Neural cell (in vitro differentiated cells): ENCODE data around the gene DDX27.

ENCODE experiments used
- CTCF ChIP-seq: fragments of 450-650 bp; IDR thresholded peaks from 2 replicates; pipeline ENCODE4 v1.5.1; 2014; ENCODE audit warnings: antibody characterized with exemption, mild to moderate bottlenecking, moderate library complexity; ENCODE audit not compliant: poor library complexity, severe bottlenecking
- EP300 ChIP-seq: fragments of 450-650 bp; conservative IDR thresholded peaks from 2 replicates; pipeline ENCODE4 v1.6.1; 2014; ENCODE audit warnings: antibody characterized with exemption, mild to moderate bottlenecking, moderate library complexity; ENCODE audit not compliant: poor library complexity, severe bottlenecking
- EZH2 ChIP-seq: fragments of 200-600, 300-800 bp; shearing (Covaris generic), sonication (generic); IDR thresholded peaks from 2 replicates; pipeline ENCODE4 v1.6.1; 2014; ENCODE audit warnings: antibody characterized with exemption, low read length, borderline replicate concordance, mild to moderate bottlenecking; ENCODE audit not compliant: insufficient read depth, poor library complexity, severe bottlenecking
- MXI1 ChIP-seq: fragments of 450-650 bp; conservative IDR thresholded peaks from 2 replicates; pipeline ENCODE4 v1.6.1; 2014; ENCODE audit warnings: antibody characterized with exemption, mild to moderate bottlenecking; ENCODE audit not compliant: poor library complexity, severe bottlenecking
- POLR2AphosphoS5 ChIP-seq: IDR thresholded peaks from 2 replicates; pipeline ENCODE4 v1.6.1; 2012
- RAD21 ChIP-seq: fragments of 450-650 bp; conservative IDR thresholded peaks from 2 replicates; pipeline ENCODE4 v1.6.1; 2014; ENCODE audit warnings: antibody characterized with exemption, mild to moderate bottlenecking, moderate library complexity
- REST ChIP-seq: IDR thresholded peaks from 2 replicates; pipeline ENCODE4 v1.6.1; 2012; ENCODE audit warnings: borderline replicate concordance
- SMC3 ChIP-seq: fragments of 450-650 bp; conservative IDR thresholded peaks from 2 replicates; pipeline ENCODE4 v1.6.1; 2014; ENCODE audit warnings: antibody characterized with exemption, mild to moderate bottlenecking, moderate library complexity; ENCODE audit not compliant: poor library complexity
- TAF1 ChIP-seq: IDR thresholded peaks from 2 replicates; pipeline ENCODE4 v1.6.1; 2012; ENCODE audit warnings: low read depth

- TF ChIP-seq EP300 (no peak), CTCF (no peak), SMC3 (no peak), POLR2AphosphoS5 (no peak), REST (no peak), MXI1 (no peak), EZH2 (no peak), RAD21 (no peak), TAF1 (no peak)
These were observed 69.1 kb downstream of the DDX27 start for GRCh38 chr20:49288250-49288751.
